Measurements from ENCODE around the gene PELI3. TPM values are rescaled to one million over a fixed set of nuclear protein-coding genes. Genes with fewer than 3 reads are reported as not detected.

Gene PELI3
- total and polyA plus RNA-seq, 2 of the 8 experiments (the other 6 are each of a cell fraction or from before 2014, with no cell fraction given) = 5.2 to 7.6 TPM

DNA sequence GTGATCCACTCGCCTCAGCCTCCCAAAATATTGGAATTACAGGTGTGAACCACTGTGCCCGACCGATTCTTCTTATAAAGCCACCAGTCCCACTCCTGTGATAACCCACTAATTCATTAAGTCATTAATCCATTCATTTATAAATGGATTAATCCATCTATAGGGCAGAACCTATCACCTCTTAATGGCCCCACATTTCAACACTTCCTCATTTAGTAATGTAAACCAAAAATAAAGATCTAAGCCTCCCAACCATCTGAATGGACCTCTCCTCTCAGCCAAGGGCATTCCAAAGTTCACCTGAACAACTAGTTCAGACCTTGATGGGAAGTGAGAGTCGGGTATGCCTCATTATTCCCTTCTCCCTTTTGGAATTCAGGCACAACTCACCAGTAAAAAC, 18.2 kb upstream of the PELI3 start (continued):
- no peak for TF ChIP-seq NANOG (IDR thresholded peaks at IDR 0.05; ENCODE audit: insufficient read depth, low read depth, low read length, poor library complexity, severe bottlenecking)
- TF ChIP-seq SAP30 (IDR thresholded peaks at IDR 0.05; ENCODE audit: insufficient read depth, insufficient replicate concordance, low read length) = no peak
- TF ChIP-seq ZNF274 (IDR thresholded peaks at IDR 0.05; ENCODE audit: borderline replicate concordance, extremely low read depth, low read length) = no peak
- no peak for TF ChIP-seq HDAC2 (IDR thresholded peaks at IDR 0.05; ENCODE audit: borderline replicate concordance in 1 of 2, low read depth in 2 of 2, low read length in 2 of 2)
- TF ChIP-seq, protein P1, sequence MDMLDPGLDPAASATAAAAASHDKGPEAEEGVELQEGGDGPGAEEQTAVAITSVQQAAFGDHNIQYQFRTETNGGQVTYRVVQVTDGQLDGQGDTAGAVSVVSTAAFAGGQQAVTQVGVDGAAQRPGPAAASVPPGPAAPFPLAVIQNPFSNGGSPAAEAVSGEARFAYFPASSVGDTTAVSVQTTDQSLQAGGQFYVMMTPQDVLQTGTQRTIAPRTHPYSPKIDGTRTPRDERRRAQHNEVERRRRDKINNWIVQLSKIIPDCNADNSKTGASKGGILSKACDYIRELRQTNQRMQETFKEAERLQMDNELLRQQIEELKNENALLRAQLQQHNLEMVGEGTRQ (IDR thresholded peaks at IDR 0.05; ENCODE audit: low read length) = no peak
- TF ChIP-seq GTF2F1 (IDR thresholded peaks at IDR 0.05; ENCODE audit: borderline replicate concordance, low read depth, low read length) = no peak
- no peak for TF ChIP-seq CEBPB (IDR thresholded peaks at IDR 0.05; ENCODE audit: low read depth, low read length)
- TF ChIP-seq RNF2 (IDR thresholded peaks at IDR 0.05; ENCODE audit: borderline replicate concordance, low read depth, low read length, missing control alignments, poor library complexity, severe bottlenecking) = no peak
